Cortex of kidney (tissue), 1 donor: ENCODE results near the gene RAP1GAP2.

Experiments used
- DNase-seq: peaks from one replicate; lab custom pipeline; 2025; lab: John Stamatoyannopoulos, UW

Gene RAP1GAP2

DNA sequence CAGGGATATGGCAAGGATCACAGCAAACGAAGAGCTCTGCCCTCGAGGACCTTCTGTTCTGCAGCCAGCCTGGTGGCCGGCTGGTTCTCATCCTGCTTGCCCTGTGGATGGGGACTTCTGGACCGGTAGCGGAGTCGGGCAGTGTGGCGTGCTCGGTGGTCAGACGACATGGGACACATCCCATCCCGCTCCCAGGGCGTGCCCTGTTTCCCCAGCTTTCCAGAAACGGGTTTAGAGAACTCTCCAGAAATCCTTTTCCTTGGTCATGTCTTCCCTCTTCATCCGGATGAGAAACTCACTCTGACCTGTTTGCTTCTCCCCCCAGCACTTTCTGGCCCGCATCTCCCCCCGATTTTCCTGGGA is 151.3 kb downstream of the RAP1GAP2 start:
- no peak for DNase-seq

DNA sequence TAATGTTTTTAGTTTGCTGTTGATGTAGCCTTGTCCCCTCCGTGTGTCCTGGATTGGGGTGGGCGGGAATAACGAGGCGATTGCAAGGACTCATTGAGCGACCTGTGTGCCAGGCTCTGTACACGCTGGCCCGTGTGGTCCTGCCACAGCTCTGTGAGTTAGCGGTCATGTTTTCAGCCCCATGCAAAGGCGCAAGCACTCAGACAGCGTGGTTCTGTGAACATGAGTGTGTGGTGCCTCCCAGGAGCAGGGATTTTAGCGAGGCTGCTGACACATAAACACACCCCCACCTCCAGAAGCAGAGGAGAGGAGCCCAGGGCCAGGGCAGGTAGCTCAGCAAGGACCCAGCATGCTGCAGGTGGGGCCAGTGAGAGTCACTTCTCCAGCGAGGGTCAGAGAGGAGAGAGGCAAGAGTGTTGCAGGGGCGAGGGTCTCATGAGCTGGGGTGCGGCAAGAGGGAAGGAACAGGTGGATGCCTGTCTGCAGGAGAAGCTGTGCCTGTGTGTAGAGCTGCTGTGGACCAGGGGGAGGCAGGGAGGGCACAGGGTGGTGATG is 151.8 kb downstream of the RAP1GAP2 start:
- no peak for DNase-seq

DNA sequence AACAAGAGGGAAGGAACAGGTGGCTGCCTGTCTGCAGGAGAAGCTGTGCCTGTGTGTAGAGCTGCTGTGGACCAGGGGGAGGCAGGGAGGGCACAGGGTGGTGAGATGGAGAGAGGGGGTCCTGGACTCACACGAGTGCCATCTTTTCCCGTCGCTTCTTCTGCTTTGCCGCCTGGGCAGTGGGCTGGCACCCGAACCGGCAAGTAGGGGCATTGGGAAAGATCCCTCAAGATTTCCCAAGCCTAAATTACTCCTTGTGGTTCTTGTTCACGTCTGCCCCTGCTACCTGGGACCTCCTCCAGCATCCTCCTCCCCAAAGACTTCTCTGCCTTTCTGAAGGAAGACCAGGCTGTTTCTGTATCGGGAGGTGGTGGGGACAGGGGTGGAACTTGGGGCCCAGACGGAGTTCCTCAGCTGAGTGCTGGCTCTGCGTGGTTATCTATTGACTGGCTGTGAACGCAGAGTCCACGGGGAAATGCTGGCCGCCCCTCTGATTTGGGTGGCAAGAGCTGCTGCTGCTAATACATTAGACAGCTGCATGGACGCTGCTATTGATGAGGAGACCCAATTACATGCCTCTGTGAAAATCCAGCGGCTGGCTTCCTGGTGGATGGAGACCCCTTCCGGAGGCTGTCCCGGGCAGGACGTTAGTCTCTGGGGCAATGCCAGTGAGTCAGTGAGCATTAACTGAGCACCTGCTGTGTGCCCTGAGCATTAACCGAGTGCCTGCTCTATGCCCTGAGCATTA is 152.7 kb downstream of the RAP1GAP2 start:
- DNase-seq, result no peak

DNA sequence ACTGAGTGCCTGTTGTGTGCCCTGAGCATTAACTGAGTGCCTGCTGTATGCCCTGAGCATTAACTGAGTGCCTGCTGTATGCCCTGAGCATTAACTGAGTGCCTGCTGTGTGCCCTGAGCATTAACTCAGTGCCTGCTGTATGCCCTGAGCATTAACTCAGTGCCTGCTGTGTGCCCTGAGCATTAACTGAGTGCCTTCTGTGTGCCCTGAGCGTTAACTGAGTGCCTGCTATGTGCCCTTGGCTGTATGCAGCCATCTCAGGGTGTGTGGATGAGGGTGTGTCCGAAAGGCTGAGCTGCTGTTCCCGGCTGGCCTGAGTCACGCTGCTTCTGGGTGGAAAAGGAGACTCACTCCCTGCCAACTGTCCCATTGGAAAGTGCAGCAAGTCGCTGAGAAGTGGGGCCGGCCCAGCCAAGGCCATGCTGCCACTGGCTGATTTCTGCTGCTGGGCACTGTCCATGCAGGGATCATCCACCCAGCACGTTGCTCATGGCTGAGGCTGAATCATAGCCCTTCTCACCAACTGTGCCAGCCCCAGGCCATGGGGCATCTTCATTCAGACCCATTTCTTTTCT is 153.3 kb downstream of the RAP1GAP2 start:
- no peak for DNase-seq

DNA sequence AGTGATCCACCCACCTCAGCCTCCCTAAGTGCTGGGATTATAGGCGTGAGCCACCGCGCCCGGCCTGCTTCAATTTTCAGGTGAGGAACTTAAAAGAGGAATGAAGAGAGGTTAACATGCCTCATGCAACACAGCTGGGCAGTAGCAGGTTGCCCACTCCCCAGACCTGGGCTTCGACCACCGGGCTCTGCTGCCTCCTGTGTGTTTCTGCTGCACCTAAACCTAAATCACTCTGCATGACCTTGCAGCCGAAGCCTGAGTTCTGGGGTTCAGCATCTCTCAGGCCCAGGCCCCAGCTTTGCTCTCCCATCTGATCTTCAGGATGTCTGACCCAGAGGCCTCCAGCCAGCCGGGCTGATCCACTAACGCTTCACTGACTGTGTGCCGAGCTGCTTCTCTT is 154.6 kb downstream of the RAP1GAP2 start:
- no peak for DNase-seq

DNA sequence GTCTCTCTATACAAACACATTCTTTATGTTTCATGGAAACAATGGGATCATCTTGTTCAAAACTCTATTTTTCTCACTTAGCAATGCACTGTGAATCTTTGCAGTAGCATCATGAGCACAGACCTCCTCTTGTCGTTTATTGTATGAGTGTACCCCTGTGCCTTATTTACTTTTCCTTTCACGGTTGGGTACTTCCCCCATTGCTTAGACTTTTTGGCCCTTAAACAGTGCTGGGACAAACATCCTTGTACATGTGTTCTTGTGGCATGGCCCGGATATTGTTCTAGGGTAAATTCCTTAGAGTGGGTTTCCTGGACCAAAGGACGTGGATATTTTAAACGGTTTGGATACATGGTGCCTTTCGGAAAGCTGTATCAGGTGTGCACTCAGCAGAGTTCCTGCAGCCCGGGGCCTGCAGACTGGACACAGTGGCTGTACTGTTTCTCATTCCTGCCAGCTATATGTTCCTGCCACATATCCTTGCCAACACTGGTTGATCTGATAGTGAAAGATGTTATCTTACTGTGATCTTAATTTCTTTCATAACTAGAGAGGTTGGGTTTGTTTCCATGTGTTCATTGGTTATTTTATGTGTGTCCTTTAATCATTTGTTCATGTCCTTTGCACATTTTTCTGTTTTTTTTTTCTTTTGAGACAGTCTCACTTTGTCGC is 156.1 kb downstream of the RAP1GAP2 start:
- no peak for DNase-seq

DNA sequence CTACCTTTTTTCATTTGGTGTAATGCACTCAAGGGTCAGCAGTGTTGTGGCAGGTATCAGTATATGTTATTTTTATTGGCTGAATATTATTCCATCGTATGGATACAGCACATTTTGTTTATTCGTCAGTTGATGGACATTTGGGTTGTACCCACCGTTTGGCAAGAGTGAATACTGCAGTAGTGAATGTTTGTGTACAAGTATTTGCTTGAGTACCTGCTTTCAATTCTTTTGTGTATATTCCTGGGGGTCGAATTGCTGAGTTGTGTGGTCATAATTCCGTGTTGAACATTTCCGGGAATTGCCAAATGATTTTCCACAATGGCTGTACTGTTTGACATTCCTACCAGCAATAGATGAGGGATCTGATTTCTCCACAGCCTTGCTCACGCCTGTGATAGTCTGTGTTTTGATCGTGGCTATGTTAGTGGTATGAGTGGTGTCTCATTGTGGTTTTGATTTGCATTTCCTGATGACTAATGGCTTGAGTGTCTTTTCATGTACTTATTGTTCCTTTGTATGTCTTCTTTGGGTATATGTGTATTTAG is 158.7 kb downstream of the RAP1GAP2 start:
- no peak for DNase-seq

DNA sequence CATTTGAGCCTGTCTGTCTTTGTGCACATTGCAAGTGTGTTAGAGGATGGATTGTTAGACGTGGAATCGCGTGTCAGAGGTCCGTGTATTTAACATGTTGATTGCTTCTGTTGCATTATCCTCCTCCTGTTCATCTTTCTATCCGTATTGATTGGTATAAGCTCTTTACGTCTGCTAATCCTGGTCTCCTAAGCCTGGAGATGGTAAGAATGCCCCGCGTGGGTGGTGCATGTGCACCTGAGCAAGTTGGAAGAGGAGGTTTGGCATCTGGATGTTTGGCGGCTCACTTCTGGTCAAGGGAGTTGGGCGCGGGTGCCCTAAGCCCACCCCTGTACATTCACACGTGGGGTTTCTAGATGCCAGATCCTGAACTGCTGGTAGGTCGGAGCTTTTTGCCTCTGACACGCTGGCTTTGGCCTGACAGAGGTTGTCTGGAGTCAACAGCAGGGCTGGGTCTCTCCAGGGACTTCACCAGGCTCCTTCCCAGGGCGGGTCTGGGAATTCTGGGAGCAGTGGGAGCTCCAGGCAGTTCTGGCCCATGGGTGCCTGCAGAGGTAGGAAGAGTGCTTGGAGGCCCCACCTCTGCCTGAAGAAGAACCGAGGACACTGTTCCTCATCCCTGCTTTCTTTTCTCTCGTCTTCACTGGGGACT is 159.8 kb downstream of the RAP1GAP2 start:
- DNase-seq, result no peak

DNA sequence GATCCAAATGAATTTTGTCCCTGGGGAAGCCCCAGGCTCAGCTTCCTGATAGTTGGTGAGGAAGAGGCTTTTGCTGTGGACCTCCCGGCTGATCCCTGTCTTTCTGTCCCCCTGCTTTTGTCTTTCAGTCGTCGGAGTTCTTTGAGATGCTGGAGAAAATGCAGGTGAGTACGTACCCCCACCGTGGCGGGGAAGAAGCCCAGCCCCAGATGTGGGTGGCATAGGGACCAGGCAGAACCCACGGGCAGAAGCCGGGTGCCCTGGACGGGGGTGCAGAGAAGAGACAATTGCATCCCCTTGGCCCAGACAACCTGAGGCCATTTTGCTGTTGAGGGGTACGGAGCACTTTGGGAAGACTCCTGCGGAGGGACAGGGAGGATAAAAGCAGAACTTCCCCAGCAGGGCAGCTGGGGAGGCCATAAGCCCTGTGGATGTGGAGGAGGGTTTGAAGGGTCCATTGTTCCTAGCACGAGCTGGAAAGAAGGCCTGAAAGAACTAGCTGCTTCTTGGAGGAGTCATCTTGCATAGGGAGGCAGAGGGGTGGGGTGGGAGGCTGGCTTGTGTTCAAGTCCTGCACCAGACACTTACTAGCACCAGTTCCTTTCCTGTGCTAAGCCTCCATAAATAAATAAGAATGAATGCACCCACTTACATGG is 161.5 kb downstream of the RAP1GAP2 start:
- no peak for DNase-seq

DNA sequence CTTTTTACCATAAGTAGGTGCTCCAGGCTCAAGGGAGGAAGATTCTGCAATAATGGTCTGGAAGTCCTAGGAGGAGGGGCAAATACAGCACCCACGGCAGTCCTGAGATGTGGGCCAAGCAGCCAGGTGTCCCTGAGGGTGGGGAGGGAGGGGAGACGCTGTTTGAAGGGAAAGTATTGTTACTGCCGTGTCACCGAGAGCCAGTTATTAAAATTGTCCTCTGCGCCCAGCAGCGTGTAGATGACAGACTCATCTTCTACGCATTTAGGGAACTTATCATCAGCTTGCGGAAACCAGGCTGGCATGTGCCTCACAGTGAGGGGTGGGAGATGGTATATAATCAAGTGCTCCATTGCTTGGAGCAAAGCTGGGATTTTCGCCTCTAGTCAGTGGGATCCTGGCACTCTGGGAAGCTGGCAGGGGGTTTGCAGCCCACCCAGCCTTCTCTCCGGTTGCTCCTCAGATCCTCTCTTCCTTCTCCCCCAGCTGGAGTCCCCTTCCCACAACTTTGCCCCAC is 162.5 kb downstream of the RAP1GAP2 start:
- DNase-seq, result no peak

DNA sequence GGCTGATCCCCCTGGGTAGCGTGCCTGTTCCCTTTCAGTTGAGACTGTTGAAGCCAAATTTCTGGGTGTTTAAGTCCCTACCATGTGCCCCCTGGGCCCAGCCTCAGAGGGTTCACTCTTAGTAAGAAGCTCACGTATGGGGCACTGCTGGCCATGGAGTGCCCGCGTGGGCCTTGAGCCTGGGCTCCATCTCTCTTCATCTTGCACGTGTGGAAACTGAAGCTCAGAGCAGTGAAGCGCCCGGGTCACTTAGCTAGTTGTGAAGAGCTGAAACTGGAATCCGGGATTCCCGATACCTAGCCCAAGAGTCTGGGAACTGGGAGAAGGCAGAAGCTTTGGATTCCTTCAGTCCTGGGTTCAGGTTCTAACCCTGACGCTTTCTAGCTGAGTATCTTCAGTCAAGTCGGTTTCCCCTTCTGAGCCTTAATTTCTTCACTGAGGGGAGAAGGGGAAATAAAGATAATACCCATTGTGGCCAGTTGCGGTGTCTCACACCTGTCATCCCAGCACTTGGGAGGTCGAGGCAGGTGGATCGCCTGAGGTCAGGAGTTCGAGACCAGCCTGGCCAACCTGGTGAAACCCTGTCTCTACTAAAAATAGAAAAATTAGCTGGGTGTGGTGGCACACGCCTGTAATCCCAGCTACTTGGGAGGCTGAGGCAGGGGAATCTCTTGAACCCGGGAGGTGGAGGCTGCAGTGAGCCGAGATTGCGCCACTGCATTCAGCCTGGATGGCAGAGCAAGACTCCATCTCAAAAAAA is 163.3 kb downstream of the RAP1GAP2 start:
- DNase-seq, result no peak

DNA sequence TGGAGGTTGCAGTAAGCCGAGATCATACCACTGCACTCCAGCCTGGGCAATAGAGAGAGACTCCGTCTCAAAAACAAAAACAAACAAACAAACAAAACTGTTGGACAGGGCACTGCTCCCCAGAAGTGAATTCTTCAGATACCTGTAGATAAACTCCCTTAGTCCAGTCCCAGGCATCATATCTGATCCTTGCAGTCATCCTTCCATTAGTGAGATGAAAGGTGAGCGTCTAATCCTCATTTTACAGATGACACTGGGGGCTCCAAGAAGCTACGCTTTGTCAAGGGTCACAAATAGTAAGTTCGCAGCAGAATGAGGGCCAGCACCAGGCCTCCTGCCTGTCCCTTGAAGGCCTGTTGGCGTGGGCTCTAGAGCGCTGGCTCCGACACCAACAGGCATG is 165.2 kb downstream of the RAP1GAP2 start:
- DNase-seq, result no peak

DNA sequence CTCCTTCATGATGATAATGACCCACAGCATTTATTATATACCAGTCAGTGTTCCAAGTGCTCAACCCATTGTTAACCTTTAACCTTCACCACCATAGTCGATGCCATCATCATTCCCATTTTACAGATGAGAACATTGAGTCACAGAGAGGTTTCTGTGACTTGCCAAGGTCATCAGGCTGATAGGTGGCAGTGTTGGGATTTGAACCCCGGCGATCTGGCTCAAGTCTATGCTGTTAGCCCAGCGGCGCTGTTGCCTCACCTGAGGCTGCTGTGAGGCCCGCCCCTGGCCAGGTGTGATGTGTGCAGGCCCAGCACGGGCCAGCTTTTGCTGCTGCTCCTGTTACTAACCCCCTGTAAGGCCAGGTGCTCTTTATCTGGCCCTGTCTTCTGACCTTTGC is 166.0 kb downstream of the RAP1GAP2 start:
- no peak for DNase-seq

DNA sequence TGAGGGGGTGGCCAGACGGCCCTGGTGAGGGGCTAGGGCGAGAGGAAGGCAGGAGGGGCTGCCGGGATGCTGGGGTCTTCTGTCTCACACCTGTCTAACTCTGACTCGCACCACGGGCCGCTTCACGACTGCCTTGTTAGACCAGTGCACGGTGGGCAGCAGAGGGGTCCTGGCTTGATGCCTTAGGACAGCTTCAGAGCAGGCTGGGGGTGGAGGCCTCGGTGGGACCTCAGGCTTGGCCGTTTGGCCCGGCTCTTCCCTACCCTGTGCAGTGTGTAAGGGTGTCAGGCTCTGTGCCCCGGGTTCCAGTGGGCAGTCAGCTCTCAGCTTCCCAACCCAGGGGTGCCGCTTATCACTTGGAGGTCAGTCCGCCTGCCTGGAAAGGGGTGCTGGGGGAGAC is 166.5 kb downstream of the RAP1GAP2 start:
- DNase-seq, result no peak

DNA sequence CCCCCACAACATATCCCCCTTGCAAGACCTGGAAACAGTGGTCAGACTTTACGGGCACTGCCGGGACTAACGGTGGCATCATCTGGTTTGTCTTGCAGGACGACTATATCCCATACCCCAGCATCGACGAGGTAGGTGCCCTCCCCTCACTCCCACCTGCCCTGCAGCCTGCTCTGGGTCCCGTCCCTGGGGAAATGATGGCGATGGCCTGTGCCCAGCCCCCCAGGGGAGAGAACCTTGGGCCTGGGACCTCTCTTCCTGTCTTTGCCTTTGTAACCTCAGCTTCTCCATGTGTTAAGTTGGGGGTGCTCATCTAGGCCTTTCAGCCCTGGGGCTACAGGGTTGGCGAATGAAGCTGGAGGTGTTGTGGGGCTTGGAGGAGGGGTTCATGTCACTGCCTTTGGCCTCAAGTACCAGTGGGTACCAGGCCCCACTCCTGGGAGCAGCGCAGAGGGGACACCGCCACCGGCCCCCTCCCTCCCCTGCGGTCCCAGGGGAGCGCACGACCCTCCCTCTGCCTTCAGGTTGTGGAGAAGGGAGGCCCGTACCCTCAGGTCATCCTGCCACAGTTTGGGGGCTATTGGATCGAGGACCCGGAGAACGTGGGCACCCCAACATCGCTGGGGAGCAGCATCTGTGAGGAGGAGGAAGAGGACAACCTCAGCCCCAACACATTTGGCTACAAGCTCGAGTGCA is 167.2 kb downstream of the RAP1GAP2 start:
- DNase-seq, result no peak

DNA sequence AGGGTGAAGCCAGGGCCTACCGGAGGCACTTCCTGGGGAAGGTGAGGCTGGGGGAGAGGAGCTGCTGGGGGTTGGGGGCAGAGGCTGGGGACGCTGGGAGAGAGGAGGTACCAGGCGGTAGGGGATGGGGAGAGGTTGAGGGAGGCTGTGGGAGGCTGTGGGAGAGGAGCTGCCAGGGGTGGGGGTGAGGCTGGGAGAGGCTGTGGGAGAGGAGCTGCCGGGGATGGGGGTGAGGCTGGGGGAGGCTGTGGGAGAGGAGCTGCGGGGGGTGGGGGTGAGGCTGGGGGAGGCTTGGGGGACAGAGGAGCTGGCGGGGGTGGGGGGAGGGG is 167.8 kb downstream of the RAP1GAP2 start:
- DNase-seq, result no peak

DNA sequence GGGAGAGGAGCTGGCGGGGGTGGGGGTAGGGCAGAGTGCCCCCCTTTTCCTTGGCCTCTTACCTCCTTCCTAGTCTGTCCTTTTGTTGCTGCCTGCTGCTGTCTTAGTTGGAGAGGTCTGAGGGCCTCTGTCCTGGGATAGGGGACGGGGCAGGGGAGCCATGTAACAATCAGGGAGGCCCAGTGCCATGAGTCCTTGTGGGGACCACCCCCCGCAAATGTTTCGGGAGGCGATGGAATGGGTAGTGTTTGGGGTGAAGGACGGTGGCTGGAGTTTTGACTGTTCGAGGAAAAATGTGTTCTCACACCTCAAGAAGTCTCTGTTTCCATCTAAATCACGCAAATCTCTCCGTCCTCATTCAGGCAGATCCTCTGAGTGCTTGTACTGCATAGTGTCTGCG is 168.1 kb downstream of the RAP1GAP2 start:
- DNase-seq, result no peak

DNA sequence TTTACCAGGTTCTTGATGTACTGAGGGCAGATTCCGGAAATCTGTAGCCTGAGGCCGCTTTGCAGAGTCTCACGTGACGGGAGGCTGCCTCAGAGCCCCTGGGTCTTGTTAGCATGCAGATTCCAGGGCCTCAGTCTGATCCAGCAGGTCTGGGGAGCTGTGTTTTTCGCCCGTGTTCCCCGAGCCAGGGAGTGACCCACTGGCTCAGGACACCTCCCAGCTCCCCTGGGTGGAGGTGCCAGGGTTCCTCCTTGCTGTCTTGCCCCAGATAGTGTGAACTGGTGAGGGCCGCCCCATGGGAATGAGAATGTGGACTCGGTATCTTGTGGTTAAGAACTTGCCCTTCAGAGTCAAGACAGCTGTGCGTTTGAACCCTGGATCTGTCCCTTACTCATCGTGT is 168.6 kb downstream of the RAP1GAP2 start:
- no peak for DNase-seq

DNA sequence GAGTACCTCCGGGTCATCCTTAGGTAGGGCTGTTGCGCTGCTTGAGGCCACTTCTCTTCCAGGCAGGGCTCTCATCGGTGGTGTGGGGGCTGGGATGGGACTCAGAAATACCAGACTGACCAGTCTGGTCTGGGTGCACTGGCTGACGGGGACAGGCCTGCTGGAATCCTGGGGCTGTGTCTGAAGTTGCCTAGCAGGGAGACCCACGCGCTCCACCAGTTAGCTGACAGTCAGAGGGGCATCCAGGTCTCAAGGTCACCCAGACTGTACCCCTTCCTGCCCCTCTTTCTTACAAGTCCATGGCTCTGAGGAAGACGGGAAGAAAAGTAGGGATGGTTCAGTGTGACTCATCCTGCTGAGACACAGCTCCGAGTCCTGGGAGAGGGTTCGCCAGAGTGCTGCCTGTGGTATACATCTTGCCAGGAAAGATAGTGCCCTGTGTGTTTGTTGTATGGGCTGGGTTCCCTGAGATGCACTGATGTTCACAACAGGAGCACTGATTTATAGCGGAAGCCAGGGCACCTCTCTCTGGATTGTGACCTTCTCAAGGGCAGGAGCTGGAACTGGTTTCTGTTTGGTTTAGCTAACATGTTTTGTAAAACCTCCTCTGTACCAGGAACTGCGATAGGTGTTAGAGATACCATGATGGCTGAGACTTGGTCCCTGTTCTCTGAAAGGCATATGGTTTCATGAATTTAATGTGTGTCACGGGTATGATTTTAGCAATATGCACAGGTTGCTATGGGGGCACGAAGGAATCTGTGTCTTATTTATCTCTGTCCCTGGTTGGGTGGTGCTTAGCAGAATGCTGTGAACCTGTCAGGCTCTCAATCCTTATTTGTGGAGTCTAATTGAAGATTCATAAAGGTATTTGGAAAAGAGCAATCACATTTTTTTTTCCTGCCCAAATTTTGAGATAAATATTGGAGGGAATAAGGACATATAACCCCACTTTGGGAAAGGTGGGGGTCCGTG is 169.7 kb downstream of the RAP1GAP2 start:
- DNase-seq, result no peak
